Upper lobe of left lung (tissue), 6 donors: ENCODE data around the gene MUC21. TPM values are rescaled to one million over a fixed set of nuclear protein-coding genes. Genes with fewer than 3 reads are reported as not detected.
A peak's percentile ranks its signal among the peaks of the same experiment; 100 is the strongest.
"Not testable (repeated sequence)": the region's sequence is repeated elsewhere in the genome, so short reads cannot be mapped to it uniquely, and the experiment has no call there.

Source experiments
- ATAC-seq, 2 donors: fragments of 200-7000 bp; cut with Tn5 transposase; one replicate each; pipeline ENCODE4 v1.9.1; 2022; ENCODE audit warnings: mild to moderate bottlenecking in 2 of 2, moderate library complexity in 2 of 2; ENCODE audit not compliant: low FRiP score in 2 of 2
- DNase-seq, 2 donors: peaks; one replicate each; pipeline ENCODE4 v3.0.0-alpha.2; 2019 to 2020
- H3K27ac ChIP-seq, 4 donors: fragments of 200-600 bp; sonication (generic); one replicate each; pipeline ENCODE4 v1.5.1; 2016 to 2019
- H3K27me3 ChIP-seq, 4 donors: fragments of 200-600 bp; sonication (generic); one replicate each; pipeline ENCODE4 v1.5.1; 2017 to 2019
- H3K36me3 ChIP-seq, 4 donors: fragments of 200-600 bp; sonication (generic); one replicate each; pipeline ENCODE4 v1.5.1; 2016 to 2019
- H3K4me1 ChIP-seq, 4 donors: fragments of 200-600 bp; sonication (generic); one replicate each; pipeline ENCODE4 v1.5.1; 2018 to 2019
- H3K4me3 ChIP-seq, 4 donors: fragments of 200-600 bp; sonication (generic); one replicate each; pipeline ENCODE4 v1.5.1; 2017 to 2019; ENCODE audit warnings: mild to moderate bottlenecking in 2 of 4, moderate library complexity in 1 of 4
- H3K9me3 ChIP-seq, 4 donors: fragments of 200-600 bp; sonication (generic); one replicate each; pipeline ENCODE4 v1.5.1; 2018 to 2019
- CTCF ChIP-seq, 6 experiments: fragments of 450-650 bp in 4 of 6; fragments of 200-600 bp in 2 of 6; sonication (generic) in 2 of 6; IDR thresholded peaks; one replicate each; pipeline ENCODE4 v1.5.1; 2016 to 2019; ENCODE audit warnings: antibody characterized with exemption in 6 of 6
- EP300 ChIP-seq, 4 donors: sonication (generic); formaldehyde crosslinking; IDR thresholded peaks; one replicate each; pipeline ENCODE4 v1.5.1; 2017; ENCODE audit warnings: antibody characterized with exemption in 4 of 4, control low read depth in 2 of 4
- POLR2A ChIP-seq, 4 donors: fragments of 450-650 bp; IDR thresholded peaks; one replicate each; pipeline ENCODE4 v1.5.1; 2016 to 2017; ENCODE audit warnings: antibody characterized with exemption in 4 of 4, mild to moderate bottlenecking in 2 of 4
- POLR2AphosphoS5 ChIP-seq, 2 donors: sonication (generic); formaldehyde crosslinking; IDR thresholded peaks; one replicate each; pipeline ENCODE4 v1.5.1; 2017; ENCODE audit warnings: antibody characterized with exemption in 2 of 2
- WGBS, 2 donors: methylation state at CpG; one replicate each; pipeline ENCODE4 v1.1.5; 2017 to 2018; 5-methylcytosine and 5-hydroxymethylcytosine counted together
- total RNA-seq, 6 donors: library from RNA; depleted of rRNA in 4 of 6; stranded (reverse); fragments of >200 nt in 4 of 6; gene quantifications; one replicate each; pipeline versions ENCODE4 v1.1.0 to v1.2.1, GENCODE V29; 2016 to 2021
- donor health status: DM: no; HTN: no; CAD: no; lungs with moderate emphysema.
- donor health status: DM: no; HTN: yes; CAD: no; lungs with severe emphysema.

The MUC21 gene
- total RNA-seq, 6 donors from 2014 or later = 2.1 to 5.2 (median 3.6) TPM

DNA sequence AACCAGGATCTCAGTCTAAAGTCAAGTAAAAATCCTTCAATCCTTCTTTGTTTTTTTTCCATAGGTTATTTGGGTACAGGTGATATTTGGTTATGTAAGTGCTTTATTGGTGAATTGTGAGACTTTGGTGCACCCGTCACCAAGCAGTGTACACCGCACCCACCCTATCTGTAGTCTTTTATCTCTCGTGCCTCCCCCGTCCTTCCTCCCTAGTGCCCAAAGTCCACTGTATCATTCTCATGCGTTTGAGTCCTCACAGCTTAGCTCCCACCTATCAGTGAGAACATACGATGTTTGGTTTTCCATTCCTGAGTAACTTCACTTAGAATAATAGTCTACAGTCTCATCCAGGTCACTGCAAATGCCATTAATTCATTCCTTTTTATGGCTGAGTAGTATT lies 27.6 kb downstream of the MUC21 start:
- WGBS, 2 donors = 85 to 88% methylated on average over 6 of the region's 6 CpGs
- ATAC-seq (no peak), DNase-seq (no peak)
- peaks cover 0 to 3% (median 0%) of the 10 kb centered on the region in 4 donors for H3K9me3 ChIP-seq
- no peak overlapping the region for H3K27ac ChIP-seq
- TF ChIP-seq POLR2A (IDR thresholded peaks at IDR 0.05) = no peak
- no peak for TF ChIP-seq EP300 (IDR thresholded peaks at IDR 0.05)
- no peak for TF ChIP-seq CTCF (IDR thresholded peaks at IDR 0.05)
- TF ChIP-seq POLR2AphosphoS5 (IDR thresholded peaks at IDR 0.05) = no peak
- peaks cover 0 to 12% (median 2%) of the 10 kb centered on the region in 4 donors for H3K4me1 ChIP-seq
- no peaks in the 10 kb centered on the region for H3K27me3 ChIP-seq
- no peak overlapping the region for H3K4me3 ChIP-seq
- H3K36me3 ChIP-seq = no peaks in the 10 kb centered on the region

GRCh38 chr6:31016659-31017299 lies 33.3 kb downstream of the MUC21 start:
- WGBS, 2 donors = 89 to 90% methylated on average over 7 to 27 of the region's 36 CpGs
- DNase-seq (peak in 1 of 2 donors; percentile 66), ATAC-seq (no peak)
- H3K27me3 ChIP-seq = no peaks in the 10 kb centered on the region
- no peaks in the 10 kb centered on the region for H3K4me1 ChIP-seq
- H3K4me3 ChIP-seq = no peak overlapping the region
- H3K9me3 ChIP-seq = peaks cover 0 to 3% (median 0%) of the 10 kb centered on the region in 4 donors
- TF ChIP-seq CTCF (IDR thresholded peaks at IDR 0.05) = no peak
- TF ChIP-seq POLR2AphosphoS5 (IDR thresholded peaks at IDR 0.05) = no peak
- TF ChIP-seq POLR2A (IDR thresholded peaks at IDR 0.05) = no peak
- no peak for TF ChIP-seq EP300 (IDR thresholded peaks at IDR 0.05)
- no peak overlapping the region for H3K27ac ChIP-seq
- no peaks in the 10 kb centered on the region for H3K36me3 ChIP-seq

GRCh38 chr6:31017436-31017835 lies 33.9 kb downstream of the MUC21 start:
- DNase-seq, H3K4me1 ChIP-seq, H3K4me3 ChIP-seq, ATAC-seq, H3K27me3 ChIP-seq, H3K36me3 ChIP-seq, H3K9me3 ChIP-seq, H3K27ac ChIP-seq: not testable (repeated sequence)
- 85 to 91% methylated on average over 3 of the region's 3 CpGs for WGBS, 2 donors

DNA sequence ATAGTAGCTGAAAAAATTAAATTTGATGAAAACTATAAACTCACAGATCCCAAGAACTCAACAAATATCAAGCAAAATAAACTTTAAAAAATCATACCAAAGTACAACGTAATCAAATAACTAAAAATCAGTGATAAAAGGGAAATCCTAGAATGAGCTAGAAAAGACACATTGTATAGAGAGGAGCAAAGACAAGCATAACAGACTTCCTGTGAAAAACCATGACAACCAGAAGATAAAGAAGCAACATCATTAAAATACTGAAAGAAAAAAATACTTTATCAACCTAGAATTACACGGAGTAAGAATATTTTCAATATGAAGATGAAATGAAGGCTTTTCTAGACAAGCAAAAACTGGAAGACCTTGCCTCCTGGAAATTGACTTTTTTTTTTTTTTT lies 36.5 kb downstream of the MUC21 start:
- H3K27ac ChIP-seq = no peak overlapping the region
- no peaks in the 10 kb centered on the region for H3K4me1 ChIP-seq
- ATAC-seq (no peak), DNase-seq (no peak)
- WGBS, 2 donors = 87 to 98% methylated on average over 2 of the region's 2 CpGs
- no peak for TF ChIP-seq CTCF (IDR thresholded peaks at IDR 0.05)
- H3K4me3 ChIP-seq = no peak overlapping the region
- no peaks in the 10 kb centered on the region for H3K36me3 ChIP-seq
- no peaks in the 10 kb centered on the region for H3K9me3 ChIP-seq
- no peaks in the 10 kb centered on the region for H3K27me3 ChIP-seq

GRCh38 chr6:31020631-31021255 lies 37.2 kb downstream of the MUC21 start:
- not testable (repeated sequence) for H3K4me3 ChIP-seq, H3K36me3 ChIP-seq, H3K27ac ChIP-seq, ATAC-seq, H3K9me3 ChIP-seq, H3K27me3 ChIP-seq, H3K4me1 ChIP-seq
- DNase-seq = peak in 1 of 2 donors; percentile 76
- 86 to 90% methylated on average over 1 to 15 of the region's 36 CpGs for WGBS, 2 donors

- ATAC-seq, H3K4me3 ChIP-seq, H3K4me1 ChIP-seq, DNase-seq, H3K9me3 ChIP-seq, H3K27me3 ChIP-seq, H3K36me3 ChIP-seq, H3K27ac ChIP-seq: not testable (repeated sequence)
- 85 to 86% methylated on average over 12 to 15 of the region's 15 CpGs for WGBS, 2 donors
Measured at GRCh38 chr6:31021705-31022531, 38.4 kb downstream of the MUC21 start.
